Hematopoietic multipotent progenitor cell (in vitro differentiated cells): Measurements from ENCODE around the gene GNAL. TPM values are rescaled to one million over a fixed set of nuclear protein-coding genes. Genes with fewer than 3 reads are reported as not detected.
"Not testable (repeated sequence)": the region's sequence is repeated elsewhere in the genome, so short reads cannot be mapped to it uniquely, and the experiment has no call there.

Experiments used
- DNase-seq, 3 donors: peaks; one replicate each; pipeline ENCODE4 v3.0.0-alpha.2; 2011 to 2015; ENCODE audit warnings: low read depth in 2 of 3, low spot score in 2 of 3
- total RNA-seq: library from RNA; depleted of rRNA; stranded (reverse); fragments of >200 nt; gene quantifications from one replicate; pipeline ENCODE4 v1.2.3, GENCODE V29; 2012

Gene GNAL
- total RNA-seq, 1 donor = 0.27 TPM

GRCh38 chr18:11842562-11842961 lies 153.5 kb downstream of the GNAL start:
- no peak for DNase-seq

GRCh38 chr18:11844436-11844835 lies 155.4 kb downstream of the GNAL start:
- DNase-seq = no peak

DNA sequence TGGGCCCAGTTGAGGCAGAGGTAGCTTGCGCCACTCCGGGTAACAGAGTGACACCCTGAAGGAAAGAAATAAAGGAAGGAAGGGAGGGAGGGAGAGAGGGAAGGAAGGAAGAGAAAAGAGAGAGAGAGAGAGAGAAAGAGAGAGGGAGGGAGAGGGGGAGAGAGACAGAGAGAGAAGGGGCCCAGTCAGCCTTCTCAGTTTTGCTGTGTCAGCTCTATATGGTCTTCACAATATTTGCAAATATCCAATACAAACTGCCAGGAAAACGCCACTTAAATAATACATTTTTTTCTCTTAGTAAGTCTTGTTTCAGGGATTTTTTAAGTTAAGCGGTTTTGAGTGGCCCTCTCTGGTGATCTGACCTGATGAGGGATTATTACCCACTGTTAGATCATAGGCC lies 156.6 kb downstream of the GNAL start:
- no peak for DNase-seq

DNA sequence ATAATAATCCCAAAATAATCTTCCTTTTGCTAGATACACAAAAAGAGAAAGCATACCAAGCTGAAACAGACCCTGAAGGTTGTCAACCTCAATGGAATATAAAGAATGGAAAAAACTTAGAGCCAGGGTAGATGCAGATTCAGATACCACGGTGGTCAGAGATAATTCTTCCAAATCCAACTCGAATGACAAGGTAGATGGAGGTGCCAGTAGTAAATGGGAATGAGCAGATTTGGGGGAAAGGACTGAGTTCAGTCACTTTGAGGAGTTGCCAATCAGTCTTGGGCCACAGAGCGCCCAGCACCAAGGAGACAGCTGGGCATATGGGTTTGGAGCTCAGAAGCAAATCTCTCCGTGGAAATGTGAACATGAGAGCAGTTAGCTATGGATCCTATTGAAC lies 158.7 kb downstream of the GNAL start:
- no peak for DNase-seq

DNA sequence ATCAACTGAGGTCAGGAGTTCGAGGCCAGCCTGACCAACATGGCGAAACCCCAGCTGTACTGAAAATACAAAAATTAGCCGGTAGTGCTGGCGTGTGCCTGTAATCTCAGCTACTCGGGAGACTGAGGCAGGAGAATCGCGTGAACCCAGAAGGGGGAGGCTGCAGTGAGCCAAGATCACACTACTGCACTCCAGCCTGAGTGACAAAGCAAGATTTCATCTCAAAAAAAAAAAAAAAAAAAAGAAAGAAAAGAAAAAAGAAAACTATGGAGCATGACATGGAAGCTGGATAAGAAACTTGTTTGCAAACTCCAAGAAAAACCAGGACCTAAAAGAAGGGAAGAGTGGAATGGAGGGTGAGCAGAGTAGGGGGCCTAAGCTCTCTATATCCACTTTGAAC lies 160.2 kb downstream of the GNAL start:
- no peak for DNase-seq

GRCh38 chr18:11849841-11850634 lies 161.0 kb downstream of the GNAL start:
- DNase-seq = peak; percentile 40 to 56 (median 44)

DNA sequence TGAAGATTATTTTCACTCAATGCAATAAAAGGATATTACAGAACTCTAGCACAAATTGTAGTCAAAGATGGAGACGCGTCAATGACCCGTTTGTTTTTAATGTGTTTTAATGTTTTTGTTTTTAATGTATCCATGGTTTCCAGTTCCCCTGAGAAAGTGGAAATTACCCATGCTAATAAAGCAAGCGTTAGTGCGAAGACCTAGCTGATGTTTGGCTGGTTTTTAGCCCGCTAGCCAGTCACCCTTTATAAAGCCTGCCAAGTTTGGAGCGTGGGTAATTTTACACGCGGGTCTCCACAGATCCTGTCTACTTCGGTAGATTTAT lies 161.7 kb downstream of the GNAL start:
- DNase-seq = peak in 1 of 3 donors; percentile 89

DNA sequence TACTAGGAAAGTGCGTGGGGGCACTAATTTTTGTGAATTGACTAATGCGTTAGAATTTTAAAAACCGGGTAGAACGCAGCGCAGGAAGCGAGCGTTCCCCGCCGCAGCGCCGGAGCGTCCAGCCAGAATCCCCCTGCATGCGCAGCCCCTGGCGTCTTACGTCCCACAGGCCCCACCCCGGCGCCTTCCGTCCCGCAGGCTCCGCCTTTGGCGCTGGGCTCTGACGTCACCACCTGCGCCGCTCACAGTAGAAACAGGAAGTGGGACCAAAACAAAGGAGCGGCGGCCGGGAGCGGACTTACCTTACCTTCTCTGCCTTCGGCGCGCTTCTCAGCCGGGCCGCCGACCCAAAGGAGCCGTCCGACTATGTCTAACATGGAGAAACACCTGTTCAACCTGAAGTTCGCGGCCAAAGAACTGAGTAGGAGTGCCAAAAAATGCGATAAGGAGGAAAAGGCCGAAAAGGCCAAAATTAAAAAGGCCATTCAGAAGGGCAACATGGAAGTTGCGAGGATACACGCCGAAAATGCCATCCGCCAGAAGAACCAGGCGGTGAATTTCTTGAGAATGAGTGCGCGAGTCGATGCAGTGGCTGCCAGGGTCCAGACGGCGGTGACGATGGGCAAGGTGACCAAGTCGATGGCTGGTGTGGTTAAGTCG lies 162.2 kb downstream of the GNAL start, which contains the start of gene CHMP1B:
Gene CHMP1B (plus strand): TSS at position 268 of the 660 bp plus-strand sequence. CDS start 99 bp downstream, at position 367.
- DNase-seq = peak; percentile 92 to 98 (median 97)

- peak; percentile 18 to 39 (median 24) for DNase-seq
Observed at GRCh38 chr18:11851806-11852337, 162.8 kb downstream of the GNAL start.

DNA sequence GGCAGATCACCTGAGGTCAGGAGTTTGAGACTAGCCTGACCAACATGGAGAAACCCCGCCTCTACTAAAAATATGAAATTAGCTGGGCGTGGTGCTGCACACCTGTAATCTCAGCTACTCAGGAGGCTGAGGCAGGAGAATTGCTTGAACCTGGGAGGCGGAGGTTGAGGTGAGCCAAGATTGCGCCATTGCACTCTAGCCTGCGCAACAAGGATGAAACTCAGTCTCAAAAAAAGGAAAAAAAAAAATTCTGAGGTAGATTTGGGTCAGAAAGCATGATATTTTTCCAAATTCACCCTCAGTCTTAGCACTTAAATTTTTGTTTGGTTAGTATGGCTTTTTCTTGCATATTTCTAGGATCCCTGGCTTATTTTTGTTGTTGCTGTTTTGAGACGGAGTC lies 165.5 kb downstream of the GNAL start:
- not testable (repeated sequence) for DNase-seq

- peak in 1 of 3 donors; percentile 24 for DNase-seq
Observed at GRCh38 chr18:11857177-11857887, 168.3 kb downstream of the GNAL start.

GRCh38 chr18:11859282-11859830 lies 170.3 kb downstream of the GNAL start:
- DNase-seq = no peak

DNA sequence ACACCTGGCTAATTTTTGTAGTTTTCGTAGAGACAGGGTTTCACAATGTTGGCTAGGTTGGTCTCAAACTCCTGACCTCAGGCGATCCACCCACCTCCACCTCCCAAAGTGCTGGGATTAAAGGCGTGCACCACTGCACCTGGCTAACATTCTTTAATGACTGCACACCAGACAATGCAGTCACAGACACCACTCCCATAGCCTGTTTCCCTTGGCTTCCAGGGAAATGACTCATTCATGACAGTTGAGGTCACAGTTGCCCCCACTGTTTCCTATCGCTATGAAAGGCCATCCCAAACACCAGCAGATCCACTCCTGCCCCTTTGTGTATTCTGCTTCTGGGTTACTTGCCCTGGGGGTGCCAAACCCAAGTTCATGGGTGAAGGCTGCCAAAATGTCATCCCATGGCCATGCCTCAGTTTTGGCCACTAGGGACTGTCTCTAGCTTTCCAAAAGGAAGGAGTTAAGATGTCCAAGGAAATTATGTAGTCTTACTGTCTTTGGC lies 170.9 kb downstream of the GNAL start:
- no peak for DNase-seq

GRCh38 chr18:11860594-11861450 lies 171.8 kb downstream of the GNAL start:
- DNase-seq = no peak

GRCh38 chr18:11861583-11862288 lies 172.7 kb downstream of the GNAL start:
- DNase-seq = no peak

GRCh38 chr18:11862468-11863137 lies 173.5 kb downstream of the GNAL start:
- no peak for DNase-seq

GRCh38 chr18:11864471-11864870 lies 175.4 kb downstream of the GNAL start:
- DNase-seq = no peak

GRCh38 chr18:11865071-11865470 lies 176.0 kb downstream of the GNAL start:
- DNase-seq = no peak

- DNase-seq = no peak
Observed at GRCh38 chr18:11866329-11866728, 177.3 kb downstream of the GNAL start.
